K562 (cell line): ENCODE results near the gene STX1B. TPM values are rescaled to one million over a fixed set of nuclear protein-coding genes. Genes with fewer than 3 reads are reported as not detected.
A peak's percentile ranks its signal among the peaks of the same experiment; 100 is the strongest.

Experiments
- HLTF ChIP-seq: fragments of 450-650 bp; IDR thresholded peaks from 2 replicates; pipeline ENCODE4 v1.6.1; 2016
- HNRNPK ChIP-seq: fragments of 200-400 bp; formaldehyde crosslinking; IDR thresholded peaks from one replicate; pipeline ENCODE4 v1.6.1; 2018; ENCODE audit warnings: mild to moderate bottlenecking, low read depth, low read length; ENCODE audit not compliant: poor library complexity, severe bottlenecking
- KLF10 ChIP-seq: fragments of 250-450 bp; sonication (Bioruptor Pico); IDR thresholded peaks from 2 replicates; pipeline ENCODE4 v1.6.1; 2021; ENCODE audit warnings: matching md5 sums
- KLF16 ChIP-seq: IDR thresholded peaks from 2 replicates; pipeline ENCODE4 v1.6.1; 2016; ENCODE audit warnings: antibody characterized with exemption
- MYC ChIP-seq, 2 experiments: fragments of 250-450 bp in 1 of 2; sonication (Bioruptor Pico) in 1 of 2; IDR thresholded peaks; 2 replicates each; pipeline versions ENCODE4 v1.5.1 to v1.6.1; 2012 to 2021; ENCODE audit warnings: low read depth in 2 of 2, borderline replicate concordance in 1 of 2, improper control_type of control experiment in 1 of 2, low read length in 1 of 2, mild to moderate bottlenecking in 1 of 2, moderate library complexity in 1 of 2
- PHF21A ChIP-seq: fragments of 450-650 bp; IDR thresholded peaks from 2 replicates; pipeline ENCODE4 v1.6.1; 2017; ENCODE audit warnings: low read depth, borderline replicate concordance
- RB1 ChIP-seq: fragments of 450-650 bp; IDR thresholded peaks from 2 replicates; pipeline ENCODE4 v1.6.1; 2017; ENCODE audit warnings: low read depth, mild to moderate bottlenecking
- RBBP5 ChIP-seq: fragments of 200-600 bp; sonication (generic); IDR thresholded peaks from 2 replicates; pipeline ENCODE4 v1.6.1; 2012; ENCODE audit warnings: borderline replicate concordance, mild to moderate bottlenecking, low read length, control low read depth, inconsistent platforms; ENCODE audit not compliant: insufficient read depth, poor library complexity, severe bottlenecking
- RBM14 ChIP-seq: fragments of 200-400 bp; formaldehyde crosslinking; IDR thresholded peaks from 2 replicates; pipeline ENCODE4 v1.6.1; 2018; ENCODE audit warnings: low read depth, mild to moderate bottlenecking, low read length, moderate library complexity, borderline replicate concordance; ENCODE audit not compliant: insufficient read depth
- SIN3A ChIP-seq, 2 experiments: fragments of 150-350 bp in 1 of 2; IDR thresholded peaks; 2 replicates each; pipeline ENCODE4 v1.6.1; 2011 to 2016; ENCODE audit warnings: borderline replicate concordance in 2 of 2, low read depth in 2 of 2, low read length in 2 of 2, mild to moderate bottlenecking in 2 of 2, moderate library complexity in 2 of 2; ENCODE audit not compliant: control insufficient read depth in 1 of 2
- TCF3 ChIP-seq: sonication (generic); formaldehyde crosslinking; IDR thresholded peaks from 2 replicates; pipeline ENCODE4 v1.4.0; 2020; ENCODE audit warnings: mild to moderate bottlenecking, missing genetic modification reagents
- TEAD4 ChIP-seq, 2 experiments: sonication (generic) in 1 of 2; formaldehyde crosslinking in 1 of 2; IDR thresholded peaks; 2 replicates each; pipeline versions ENCODE4 v1.6.1 to v1.8.0; 2012 to 2022; ENCODE audit warnings: borderline replicate concordance in 1 of 2, inconsistent platforms in 1 of 2, low read length in 1 of 2, mild to moderate bottlenecking in 1 of 2, missing genetic modification reagents in 1 of 2
- XRCC5 ChIP-seq: fragments of 200-400 bp; formaldehyde crosslinking; IDR thresholded peaks from 2 replicates; pipeline ENCODE4 v1.6.1; 2017; ENCODE audit warnings: low read depth, mild to moderate bottlenecking, low read length
- ZNF263 ChIP-seq: sonication (generic); formaldehyde crosslinking; IDR thresholded peaks from 2 replicates; pipeline ENCODE4 v1.8.0; 2022; ENCODE audit warnings: mild to moderate bottlenecking, missing genetic modification reagents, borderline replicate concordance
- ZNF785 ChIP-seq: fragments of 250-450 bp; sonication (Bioruptor Pico); IDR thresholded peaks from 2 replicates; pipeline ENCODE4 v1.4.0; 2020; ENCODE audit warnings: mild to moderate bottlenecking
- polyA plus RNA-seq, 8 experiments: library from polyadenylated mRNA; depleted of rRNA in 4 of 8; stranded (reverse) in 5 of 8; unstranded in 3 of 8; fragments of >200 nt; fragmentation: Nextera tagmentation in 2 of 8; fragmentation: Illumina TruSeq in 1 of 8; extraction: Ambion mirVana in 2 of 8; extraction: Trizol in 1 of 8; gene quantifications; 2 replicates each; pipeline versions ENCODE4 v1.2.1 to v1.2.3, GENCODE V29; 2011 to 2014; ENCODE audit warnings: inconsistent platforms in 1 of 8, missing spikeins in 1 of 8
- total RNA-seq, 7 experiments: library from RNA; depleted of rRNA in 6 of 7; stranded (reverse); fragments of >200 nt in 6 of 7; fragmentation: Illumina TruSeq in 2 of 7; extraction: Trizol in 2 of 7; gene quantifications; 2 replicates each; pipeline versions ENCODE4 v1.2.1 to v1.2.3, GENCODE V29; 2011 to 2021; ENCODE audit warnings: low replicate concordance in 1 of 7
- TF ChIP-seq, protein P1 (sequence below): fragments of 450-650 bp; IDR thresholded peaks from 2 replicates; pipeline ENCODE4 v1.7.1; 2018; ENCODE audit warnings: mild to moderate bottlenecking, low read depth; ENCODE audit not compliant: partially characterized antibody
- TF ChIP-seq, protein P2 (sequence below): sonication (generic); formaldehyde crosslinking; IDR thresholded peaks from 2 replicates; pipeline ENCODE4 v1.8.1; 2023; ENCODE audit warnings: mild to moderate bottlenecking, missing genetic modification reagents
- TF ChIP-seq, protein P3 (sequence below): fragments of 450-650 bp; formaldehyde crosslinking; IDR thresholded peaks from 2 replicates; pipeline ENCODE4 v1.4.0; 2020; ENCODE audit warnings: mild to moderate bottlenecking, moderate library complexity

The STX1B gene
- total and polyA plus RNA-seq, 9 of the 15 experiments (the other 6 are each of a cell fraction or from before 2014, with no cell fraction given), result 0.07 to 2.5 (median 0.86) TPM

DNA sequence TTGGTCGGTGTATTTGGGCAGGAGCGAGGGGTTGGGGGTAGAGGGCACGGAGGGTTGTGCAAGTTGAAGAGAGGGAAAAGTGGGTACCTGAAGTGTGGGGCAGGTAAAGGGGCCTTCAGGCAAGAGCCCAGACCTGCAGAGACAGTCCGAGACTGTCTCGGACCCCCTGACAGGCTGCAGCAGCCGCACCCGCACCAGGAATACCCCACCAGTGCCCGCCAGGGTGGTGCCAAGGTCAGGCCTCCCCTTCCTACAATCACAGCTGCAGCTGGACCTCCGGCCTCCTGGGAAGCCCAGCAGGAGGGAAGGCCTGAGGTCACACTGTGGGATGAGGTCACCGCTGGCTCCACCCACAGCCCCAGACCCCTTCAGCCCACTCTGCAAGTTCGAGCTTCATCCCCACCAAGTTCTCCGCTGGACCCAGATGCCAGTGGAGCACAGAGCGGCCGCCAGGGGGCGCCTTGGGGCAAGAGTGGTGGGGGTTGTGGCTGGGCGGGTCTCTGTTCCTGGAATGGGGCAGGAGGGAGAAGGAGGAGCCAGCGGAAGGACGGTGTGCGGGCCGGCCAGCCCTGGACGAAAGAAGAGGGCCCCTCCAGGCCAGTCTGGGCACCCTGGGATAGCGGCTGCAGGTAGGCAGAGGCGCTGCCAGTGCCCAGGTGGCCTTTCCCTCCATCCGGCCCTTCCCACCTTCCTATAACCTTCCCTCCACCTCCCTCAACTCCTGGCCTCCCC lies 25.6 kb downstream of the STX1B start, which contains the start of gene HSD3B7 (continued):
- TF ChIP-seq RBM14, result no peak
- TF ChIP-seq, protein P1, sequence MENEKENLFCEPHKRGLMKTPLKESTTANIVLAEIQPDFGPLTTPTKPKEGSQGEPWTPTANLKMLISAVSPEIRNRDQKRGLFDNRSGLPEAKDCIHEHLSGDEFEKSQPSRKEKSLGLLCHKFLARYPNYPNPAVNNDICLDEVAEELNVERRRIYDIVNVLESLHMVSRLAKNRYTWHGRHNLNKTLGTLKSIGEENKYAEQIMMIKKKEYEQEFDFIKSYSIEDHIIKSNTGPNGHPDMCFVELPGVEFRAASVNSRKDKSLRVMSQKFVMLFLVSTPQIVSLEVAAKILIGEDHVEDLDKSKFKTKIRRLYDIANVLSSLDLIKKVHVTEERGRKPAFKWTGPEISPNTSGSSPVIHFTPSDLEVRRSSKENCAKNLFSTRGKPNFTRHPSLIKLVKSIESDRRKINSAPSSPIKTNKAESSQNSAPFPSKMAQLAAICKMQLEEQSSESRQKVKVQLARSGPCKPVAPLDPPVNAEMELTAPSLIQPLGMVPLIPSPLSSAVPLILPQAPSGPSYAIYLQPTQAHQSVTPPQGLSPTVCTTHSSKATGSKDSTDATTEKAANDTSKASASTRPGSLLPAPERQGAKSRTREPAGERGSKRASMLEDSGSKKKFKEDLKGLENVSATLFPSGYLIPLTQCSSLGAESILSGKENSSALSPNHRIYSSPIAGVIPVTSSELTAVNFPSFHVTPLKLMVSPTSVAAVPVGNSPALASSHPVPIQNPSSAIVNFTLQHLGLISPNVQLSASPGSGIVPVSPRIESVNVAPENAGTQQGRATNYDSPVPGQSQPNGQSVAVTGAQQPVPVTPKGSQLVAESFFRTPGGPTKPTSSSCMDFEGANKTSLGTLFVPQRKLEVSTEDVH, result peak; percentile 27
- TF ChIP-seq, protein P2, sequence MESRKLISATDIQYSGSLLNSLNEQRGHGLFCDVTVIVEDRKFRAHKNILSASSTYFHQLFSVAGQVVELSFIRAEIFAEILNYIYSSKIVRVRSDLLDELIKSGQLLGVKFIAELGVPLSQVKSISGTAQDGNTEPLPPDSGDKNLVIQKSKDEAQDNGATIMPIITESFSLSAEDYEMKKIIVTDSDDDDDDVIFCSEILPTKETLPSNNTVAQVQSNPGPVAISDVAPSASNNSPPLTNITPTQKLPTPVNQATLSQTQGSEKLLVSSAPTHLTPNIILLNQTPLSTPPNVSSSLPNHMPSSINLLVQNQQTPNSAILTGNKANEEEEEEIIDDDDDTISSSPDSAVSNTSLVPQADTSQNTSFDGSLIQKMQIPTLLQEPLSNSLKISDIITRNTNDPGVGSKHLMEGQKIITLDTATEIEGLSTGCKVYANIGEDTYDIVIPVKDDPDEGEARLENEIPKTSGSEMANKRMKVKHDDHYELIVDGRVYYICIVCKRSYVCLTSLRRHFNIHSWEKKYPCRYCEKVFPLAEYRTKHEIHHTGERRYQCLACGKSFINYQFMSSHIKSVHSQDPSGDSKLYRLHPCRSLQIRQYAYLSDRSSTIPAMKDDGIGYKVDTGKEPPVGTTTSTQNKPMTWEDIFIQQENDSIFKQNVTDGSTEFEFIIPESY (CRISPR knock-in tag), result 0 out of 2 replicates have a peak, but pooled peaks have one; percentile 30
- 0 out of 2 replicates have a peak, but pooled peaks have one; percentile 56 for TF ChIP-seq HLTF
- TF ChIP-seq RBBP5, result peak; percentile 6
- TF ChIP-seq HNRNPK, result no peak
- TF ChIP-seq MYC (IDR thresholded peaks at IDR 0.05; ENCODE audit: low read depth, low read length), result 0 out of 2 replicates have a peak, but pooled peaks have one; percentile 15
- TF ChIP-seq MYC (CRISPR knock-in tag; IDR thresholded peaks at IDR 0.05; ENCODE audit: borderline replicate concordance, low read depth), result no peak
- peak; percentile 34; the same call in 1 of the 2 replicates for TF ChIP-seq TCF3 (CRISPR knock-in tag)
- TF ChIP-seq PHF21A, result peak; percentile 29; the same call in 1 of the 2 replicates
- peak; percentile 46; the same call in 1 of the 2 replicates for TF ChIP-seq KLF10
- peak; percentile 12; the same call in 1 of the 2 replicates for TF ChIP-seq TEAD4 (IDR thresholded peaks at IDR 0.05; ENCODE audit: low read length)
- TF ChIP-seq TEAD4 (CRISPR knock-in tag; IDR thresholded peaks at IDR 0.05; ENCODE audit: borderline replicate concordance), result no peak
- TF ChIP-seq, protein P3, sequence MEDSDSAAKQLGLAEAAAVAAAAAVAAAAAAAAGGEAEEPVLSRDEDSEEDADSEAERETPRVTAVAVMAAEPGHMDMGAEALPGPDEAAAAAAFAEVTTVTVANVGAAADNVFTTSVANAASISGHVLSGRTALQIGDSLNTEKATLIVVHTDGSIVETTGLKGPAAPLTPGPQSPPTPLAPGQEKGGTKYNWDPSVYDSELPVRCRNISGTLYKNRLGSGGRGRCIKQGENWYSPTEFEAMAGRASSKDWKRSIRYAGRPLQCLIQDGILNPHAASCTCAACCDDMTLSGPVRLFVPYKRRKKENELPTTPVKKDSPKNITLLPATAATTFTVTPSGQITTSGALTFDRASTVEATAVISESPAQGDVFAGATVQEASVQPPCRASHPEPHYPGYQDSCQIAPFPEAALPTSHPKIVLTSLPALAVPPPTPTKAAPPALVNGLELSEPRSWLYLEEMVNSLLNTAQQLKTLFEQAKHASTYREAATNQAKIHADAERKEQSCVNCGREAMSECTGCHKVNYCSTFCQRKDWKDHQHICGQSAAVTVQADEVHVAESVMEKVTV (CRISPR knock-in tag), result peak; percentile 76
- TF ChIP-seq RB1, result peak; percentile 92
- 0 out of 2 replicates have a peak, but pooled peaks have one; percentile 41 for TF ChIP-seq KLF16
- peak; percentile 94 for TF ChIP-seq XRCC5
- no peak for TF ChIP-seq ZNF785
- peak; percentile 66 for TF ChIP-seq ZNF263 (CRISPR knock-in tag)
- 0 out of 4 replicates have a peak, but pooled peaks of 1 of the 2 experiments have one; percentile 50 for TF ChIP-seq SIN3A (IDR thresholded peaks at IDR 0.05; ENCODE audit: borderline replicate concordance in 2 of 2, control insufficient read depth in 1 of 2, low read depth in 2 of 2, low read length in 2 of 2)
